C4-2B (cell line): ENCODE measurements around the gene UBA52.
"Not testable (repeated sequence)": the region's sequence is repeated elsewhere in the genome, so short reads cannot be mapped to it uniquely, and the experiment has no call there.

Source experiments
- H3K27ac ChIP-seq: fragments of 450-650 bp; 2 replicates; pipeline ENCODE4 v1.5.1; 2017
- ZFX ChIP-seq: fragments of 450-650 bp; IDR thresholded peaks from 2 replicates; pipeline ENCODE4 v1.6.1; 2017
- TF ChIP-seq, protein P1 (sequence below): fragments of 450-650 bp; conservative IDR thresholded peaks from 2 replicates; pipeline ENCODE4 v1.5.1; 2017; ENCODE audit warnings: mild to moderate bottlenecking

UBA52 gene

DNA sequence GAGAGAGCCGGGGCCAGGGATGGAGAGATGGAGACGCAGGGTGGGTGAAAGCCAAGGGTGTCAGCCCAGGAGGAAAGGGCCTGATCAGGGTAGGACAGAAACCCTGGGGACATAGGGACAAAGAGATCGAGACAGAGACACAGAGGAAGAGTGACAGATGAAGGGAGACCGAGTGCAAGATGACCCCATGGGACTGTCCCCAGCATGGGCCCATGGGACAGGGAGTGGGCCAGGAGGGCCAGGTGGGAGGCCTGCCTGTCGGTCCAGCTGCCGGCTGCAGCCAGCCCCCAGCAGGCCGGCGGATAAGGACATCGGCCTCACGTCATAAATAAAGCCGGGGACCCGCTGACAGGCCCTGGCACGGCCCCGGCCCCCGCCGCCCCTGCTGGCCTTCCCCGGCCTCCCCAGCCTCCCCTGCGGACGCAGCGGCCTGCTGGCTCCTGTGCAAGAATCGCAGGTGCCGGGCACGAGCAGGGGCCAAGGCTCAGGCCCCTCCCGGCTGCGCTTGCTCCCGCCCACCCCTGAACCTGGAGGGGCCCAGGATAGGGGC, 23.2 kb downstream of the UBA52 start:
- H3K27ac ChIP-seq: peak overlapping the region; percentile 52
- no peak for TF ChIP-seq ZFX
- TF ChIP-seq, protein P1, sequence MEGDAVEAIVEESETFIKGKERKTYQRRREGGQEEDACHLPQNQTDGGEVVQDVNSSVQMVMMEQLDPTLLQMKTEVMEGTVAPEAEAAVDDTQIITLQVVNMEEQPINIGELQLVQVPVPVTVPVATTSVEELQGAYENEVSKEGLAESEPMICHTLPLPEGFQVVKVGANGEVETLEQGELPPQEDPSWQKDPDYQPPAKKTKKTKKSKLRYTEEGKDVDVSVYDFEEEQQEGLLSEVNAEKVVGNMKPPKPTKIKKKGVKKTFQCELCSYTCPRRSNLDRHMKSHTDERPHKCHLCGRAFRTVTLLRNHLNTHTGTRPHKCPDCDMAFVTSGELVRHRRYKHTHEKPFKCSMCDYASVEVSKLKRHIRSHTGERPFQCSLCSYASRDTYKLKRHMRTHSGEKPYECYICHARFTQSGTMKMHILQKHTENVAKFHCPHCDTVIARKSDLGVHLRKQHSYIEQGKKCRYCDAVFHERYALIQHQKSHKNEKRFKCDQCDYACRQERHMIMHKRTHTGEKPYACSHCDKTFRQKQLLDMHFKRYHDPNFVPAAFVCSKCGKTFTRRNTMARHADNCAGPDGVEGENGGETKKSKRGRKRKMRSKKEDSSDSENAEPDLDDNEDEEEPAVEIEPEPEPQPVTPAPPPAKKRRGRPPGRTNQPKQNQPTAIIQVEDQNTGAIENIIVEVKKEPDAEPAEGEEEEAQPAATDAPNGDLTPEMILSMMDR: no peak

DNA sequence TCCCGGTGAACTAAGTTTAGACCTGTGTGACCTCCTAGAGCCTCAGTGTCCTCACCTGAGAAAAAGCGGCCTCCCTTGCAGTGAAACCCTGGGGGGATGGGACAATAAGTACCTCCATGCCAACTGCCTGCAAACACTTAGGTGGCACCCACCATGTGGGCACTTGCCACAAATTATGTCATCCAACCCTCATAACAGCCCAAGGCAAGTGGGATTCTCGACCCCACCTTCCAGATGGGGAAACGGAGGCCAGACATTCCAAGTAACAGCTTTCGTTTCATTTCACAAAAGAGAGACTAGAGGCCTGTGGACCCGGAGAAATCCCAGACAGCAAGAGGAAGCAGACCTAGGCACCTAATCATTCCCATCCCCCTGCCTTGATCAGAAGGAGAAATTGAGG, 23.8 kb downstream of the UBA52 start:
- TF ChIP-seq, protein P1: no peak
- TF ChIP-seq ZFX: no peak

DNA sequence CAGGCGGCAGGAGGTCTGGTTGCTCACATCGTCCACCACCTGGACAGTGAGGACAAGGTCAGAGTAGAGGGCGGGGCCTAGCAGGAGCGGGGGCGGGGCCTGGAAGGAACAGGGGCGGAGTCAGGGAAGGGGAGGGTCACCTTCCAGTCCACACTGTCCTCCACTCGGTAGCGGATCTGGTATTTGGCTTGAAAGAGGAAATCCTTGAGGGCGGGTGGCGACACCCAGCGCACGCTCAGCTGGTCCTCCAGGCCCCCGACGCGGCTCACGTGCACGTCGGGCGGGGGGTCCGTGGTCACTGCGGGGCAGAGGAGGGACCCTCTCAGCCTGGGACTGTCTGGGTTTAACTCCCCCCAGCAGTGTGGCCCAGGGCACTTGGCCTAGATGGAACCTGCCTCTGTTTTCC, 25.1 kb downstream of the UBA52 start:
- TF ChIP-seq, protein P1: no peak
- no peak for TF ChIP-seq ZFX
- no peak overlapping the region for H3K27ac ChIP-seq

More for the DNA sequence above, 23.8 kb downstream of the UBA52 start:
- no peak overlapping the region for H3K27ac ChIP-seq

DNA sequence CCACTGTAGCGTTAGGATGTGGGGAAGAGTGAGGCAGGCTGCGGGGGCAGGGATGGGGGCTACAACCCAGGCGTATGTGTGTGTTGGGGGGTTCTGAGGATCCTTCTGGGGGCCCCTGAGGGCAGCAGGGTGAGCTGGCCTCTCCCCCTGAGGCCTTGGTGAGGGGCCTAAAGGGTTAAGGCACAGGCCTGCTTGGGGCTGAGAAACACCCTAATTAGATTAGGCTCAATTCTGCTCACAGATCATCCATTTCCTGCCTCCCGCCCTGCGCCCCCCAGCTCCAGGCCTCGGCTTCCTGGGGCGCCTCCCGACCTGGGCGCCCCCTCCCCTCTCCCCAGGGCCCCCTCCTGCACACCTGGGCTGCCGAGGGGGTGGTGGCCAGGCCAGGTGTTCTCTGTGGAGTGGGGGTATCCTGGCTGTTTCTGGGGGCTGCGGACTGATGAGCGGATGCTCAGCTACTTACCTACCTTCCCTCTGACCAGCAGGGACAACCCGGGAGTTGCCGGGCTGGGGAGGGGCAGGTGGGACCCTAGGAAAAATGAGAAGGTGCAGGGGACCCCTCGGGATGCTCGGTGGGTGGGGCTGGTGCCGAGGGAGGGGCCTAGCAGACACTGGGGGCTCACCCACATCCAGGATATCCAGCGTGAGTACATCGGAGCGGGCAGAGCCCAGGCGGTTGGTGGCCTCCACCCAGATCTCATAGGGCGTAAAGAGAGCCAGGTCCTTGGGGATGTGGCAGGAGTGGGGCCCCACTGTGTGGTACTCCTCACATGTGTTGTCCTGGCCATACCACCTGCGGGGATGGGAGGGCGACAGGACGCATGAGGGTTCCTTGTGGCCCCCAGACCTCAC, 26.4 kb downstream of the UBA52 start:
- H3K27ac ChIP-seq: no peak overlapping the region
- TF ChIP-seq ZFX: no peak

DNA sequence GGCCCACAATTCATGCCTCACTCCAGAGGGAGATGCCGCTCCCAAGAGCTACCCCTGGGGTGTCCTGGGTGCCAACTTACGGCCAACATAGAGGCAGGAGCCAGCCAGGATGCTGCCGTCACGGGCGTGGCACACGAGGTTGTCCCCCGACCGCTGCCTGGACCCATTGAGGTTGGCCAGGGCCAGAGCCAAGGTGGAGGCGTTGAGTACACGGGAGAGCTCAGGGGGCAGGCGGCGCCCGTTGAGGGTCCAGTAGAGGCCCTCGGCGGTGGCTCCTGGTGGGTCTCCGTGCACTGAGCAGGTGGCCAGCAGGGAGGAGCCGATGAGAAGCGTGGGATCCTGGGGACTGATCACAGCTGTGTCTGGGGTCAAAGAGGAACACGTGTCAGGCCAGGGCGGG, 27.8 kb downstream of the UBA52 start:
- TF ChIP-seq ZFX: no peak
- TF ChIP-seq, protein P1: no peak

DNA sequence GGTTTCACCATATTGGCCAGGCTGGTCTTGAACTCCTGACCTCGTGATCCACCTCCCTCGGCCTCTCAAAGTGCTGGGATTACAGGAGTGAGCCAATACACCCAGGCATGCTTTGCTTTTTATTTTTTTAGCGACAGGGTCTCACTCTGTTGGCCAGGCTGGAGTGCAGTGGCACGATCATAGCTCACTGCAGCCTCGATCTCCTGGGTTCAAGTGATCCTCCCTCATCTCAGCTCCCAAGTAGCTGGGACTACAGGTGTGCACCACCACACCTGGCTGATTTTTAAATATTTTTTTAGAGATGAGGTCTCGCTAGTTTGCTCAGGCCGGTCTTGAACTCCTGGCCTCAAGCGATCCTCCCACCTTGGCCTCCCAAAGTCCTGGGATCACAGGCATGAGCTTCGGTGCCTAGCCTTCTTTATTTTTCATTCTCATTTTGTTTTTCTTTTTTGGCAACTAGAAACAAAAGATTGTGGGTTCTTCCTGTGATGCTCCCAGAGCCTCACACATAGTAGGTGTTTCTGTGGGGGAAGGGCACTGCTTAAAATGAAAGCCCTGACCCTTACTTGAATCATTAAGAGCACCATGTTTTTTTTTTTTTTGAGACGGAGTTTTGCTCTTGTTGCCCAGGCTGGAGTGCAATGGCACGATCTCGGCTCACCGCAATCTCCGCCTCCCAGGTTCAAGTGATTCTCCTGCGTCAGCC, 29.2 kb downstream of the UBA52 start:
- H3K27ac ChIP-seq: not testable (repeated sequence)

More for the DNA sequence above, 27.8 kb downstream of the UBA52 start:
- H3K27ac ChIP-seq: no peak overlapping the region

DNA sequence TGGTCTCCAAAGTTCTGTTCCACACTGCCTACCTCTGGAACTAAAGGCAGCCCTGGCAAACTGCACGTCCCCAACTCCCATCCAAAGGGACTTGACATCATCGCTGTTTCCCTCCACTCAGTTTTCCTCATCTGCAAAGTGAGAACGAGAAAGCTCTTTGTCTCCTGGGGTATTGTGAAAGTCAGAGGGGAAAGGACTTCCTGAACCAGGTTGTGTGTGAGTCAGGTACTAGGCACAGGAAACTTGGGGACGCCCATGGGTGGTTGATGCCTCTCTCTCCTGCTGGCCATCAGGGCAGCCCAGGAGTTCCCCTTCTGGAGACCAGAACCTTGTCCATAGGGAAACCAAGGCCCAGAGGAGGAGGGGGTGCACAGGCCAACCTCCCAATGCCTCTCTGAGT, 30.2 kb downstream of the UBA52 start:
- no peak for TF ChIP-seq ZFX
- TF ChIP-seq, protein P1: no peak
- no peak overlapping the region for H3K27ac ChIP-seq

DNA sequence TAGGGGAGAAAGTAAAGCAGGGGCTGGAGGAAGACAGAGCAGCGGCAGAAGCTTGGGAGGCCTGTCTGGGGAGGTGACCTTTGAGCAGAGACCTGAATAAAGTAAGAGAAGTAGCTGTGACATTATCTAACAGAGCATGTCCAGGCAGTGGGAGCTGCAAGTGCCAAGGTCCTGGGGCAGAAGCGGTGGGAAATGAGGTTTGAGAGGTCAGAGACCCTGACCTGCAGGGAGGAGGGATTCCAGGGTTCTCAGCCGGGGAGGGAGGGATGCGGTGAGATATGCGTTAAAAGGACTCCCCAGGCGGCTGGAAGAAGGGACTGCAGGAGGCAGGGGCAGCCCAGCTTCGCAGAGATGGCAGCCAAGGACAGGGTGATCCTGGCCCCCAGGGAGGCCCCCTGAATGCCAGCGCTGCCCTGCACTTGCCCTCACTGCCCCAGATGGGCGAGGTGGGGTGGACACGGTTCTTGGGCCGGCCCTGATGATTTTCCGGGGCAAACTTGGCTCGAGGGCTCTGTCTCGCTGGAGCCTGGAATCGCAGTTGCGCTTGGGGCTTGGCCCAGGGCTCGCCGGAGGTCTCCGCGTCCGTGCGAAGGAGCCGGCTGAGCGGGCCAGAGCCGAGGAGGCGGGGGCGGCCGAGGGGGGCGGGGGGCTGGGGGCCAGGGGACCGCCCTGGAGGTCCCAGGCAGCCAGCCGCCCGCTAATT, 31.7 kb downstream of the UBA52 start:
- TF ChIP-seq, protein P1: no peak; the same call in 1 of the 2 replicates
- no peak for TF ChIP-seq ZFX
- H3K27ac ChIP-seq: no peak overlapping the region
